Trophoblast cell (in vitro differentiated cells and primary cell): ENCODE results near the gene ACSL1.

Experiments
- DNase-seq, 2 donors: peaks; one replicate each; pipeline ENCODE4 v3.0.0-alpha.2; 2016
- H2AFZ ChIP-seq: 2 replicates; pipeline ENCODE4 v1.6.1; 2013; ENCODE audit warnings: low read length, moderate library complexity, mild to moderate bottlenecking; ENCODE audit not compliant: insufficient read depth, poor library complexity
- H2AK5ac ChIP-seq: 2 replicates; pipeline ENCODE4 v1.6.1; 2013; ENCODE audit warnings: mild to moderate bottlenecking, low read length
- H2BK120ac ChIP-seq: 2 replicates; pipeline ENCODE4 v1.6.1; 2013; ENCODE audit warnings: low read length, mild to moderate bottlenecking, moderate library complexity; ENCODE audit not compliant: insufficient read depth, poor library complexity
- H2BK12ac ChIP-seq: 2 replicates; pipeline ENCODE4 v1.6.1; 2013; ENCODE audit warnings: mild to moderate bottlenecking, low read length, moderate library complexity
- H2BK5ac ChIP-seq: 2 replicates; pipeline ENCODE4 v1.6.1; 2013; ENCODE audit warnings: low read length, low read depth, moderate library complexity, mild to moderate bottlenecking; ENCODE audit not compliant: poor library complexity
- H3K14ac ChIP-seq: 2 replicates; pipeline ENCODE4 v1.6.1; 2013; ENCODE audit warnings: mild to moderate bottlenecking, low read length
- H3K18ac ChIP-seq: 2 replicates; pipeline ENCODE4 v1.6.1; 2013; ENCODE audit warnings: mild to moderate bottlenecking, low read length
- H3K23ac ChIP-seq: 2 replicates; pipeline ENCODE4 v1.6.1; 2013; ENCODE audit warnings: low read length
- H3K27ac ChIP-seq: 2 replicates; pipeline ENCODE4 v1.5.1; 2013; ENCODE audit warnings: low read depth, mild to moderate bottlenecking, inconsistent platforms, low read length, moderate library complexity
- H3K27me3 ChIP-seq: 2 replicates; pipeline ENCODE4 v1.6.1; 2013; ENCODE audit warnings: inconsistent platforms, mild to moderate bottlenecking, low read length, moderate library complexity; ENCODE audit not compliant: insufficient read depth
- H3K36me3 ChIP-seq, 2 experiments: 1 replicate in 1 of 2; 2 replicates in 1 of 2; pipeline ENCODE4 v1.6.1; 2013; ENCODE audit warnings: low read length in 2 of 2, mild to moderate bottlenecking in 2 of 2, moderate library complexity in 1 of 2; ENCODE audit not compliant: insufficient read depth in 2 of 2, control insufficient read depth in 1 of 2
- H3K4ac ChIP-seq: 2 replicates; pipeline ENCODE4 v1.6.1; 2013; ENCODE audit warnings: low read depth, mild to moderate bottlenecking, low read length, moderate library complexity
- H3K4me1 ChIP-seq, 2 experiments: 1 replicate in 1 of 2; 2 replicates in 1 of 2; pipeline ENCODE4 v1.6.1; 2013; ENCODE audit warnings: low read length in 2 of 2, mild to moderate bottlenecking in 2 of 2, moderate library complexity in 1 of 2; ENCODE audit not compliant: insufficient read depth in 2 of 2, control insufficient read depth in 1 of 2
- H3K4me2 ChIP-seq: 2 replicates; pipeline ENCODE4 v1.6.1; 2013; ENCODE audit warnings: inconsistent platforms, mild to moderate bottlenecking, low read length, moderate library complexity
- H3K4me3 ChIP-seq: 2 replicates; pipeline ENCODE4 v1.5.1; 2013; ENCODE audit warnings: mild to moderate bottlenecking, low read depth, low read length, inconsistent platforms
- H3K79me1 ChIP-seq: one replicate; pipeline ENCODE4 v1.6.1; 2013; ENCODE audit warnings: low read length
- H3K79me2 ChIP-seq: 2 replicates; pipeline ENCODE4 v1.6.1; 2013; ENCODE audit warnings: low read length, mild to moderate bottlenecking; ENCODE audit not compliant: control insufficient read depth, insufficient read depth, poor library complexity
- H3K9ac ChIP-seq: 2 replicates; pipeline ENCODE4 v1.6.1; 2013; ENCODE audit warnings: mild to moderate bottlenecking, low read length
- H3K9me3 ChIP-seq: 2 replicates; pipeline ENCODE4 v1.6.1; 2013; ENCODE audit warnings: low read depth, mild to moderate bottlenecking, control low read depth, inconsistent platforms, low read length; ENCODE audit not compliant: insufficient read depth
- H4K12ac ChIP-seq: 2 replicates; pipeline ENCODE4 v1.6.1; 2013; ENCODE audit warnings: low read depth, mild to moderate bottlenecking, low read length, moderate library complexity
- H4K8ac ChIP-seq: 2 replicates; pipeline ENCODE4 v1.6.1; 2013; ENCODE audit warnings: low read depth, mild to moderate bottlenecking, low read length, moderate library complexity
- H4K91ac ChIP-seq: one replicate; pipeline ENCODE4 v1.6.1; 2013; ENCODE audit warnings: low read depth, mild to moderate bottlenecking, low read length, moderate library complexity
- WGBS: extraction: QIAGEN DNeasy Blood & Tissue Kit; methylation state at CpG from one replicate; pipeline ENCODE4 v1.1.7; 2013; ENCODE audit warnings: missing lambda C conversion rate; ENCODE audit not compliant: insufficient read length, insufficient coverage; ENCODE audit errors: extremely low coverage; 5-methylcytosine and 5-hydroxymethylcytosine counted together

ACSL1 gene

DNA sequence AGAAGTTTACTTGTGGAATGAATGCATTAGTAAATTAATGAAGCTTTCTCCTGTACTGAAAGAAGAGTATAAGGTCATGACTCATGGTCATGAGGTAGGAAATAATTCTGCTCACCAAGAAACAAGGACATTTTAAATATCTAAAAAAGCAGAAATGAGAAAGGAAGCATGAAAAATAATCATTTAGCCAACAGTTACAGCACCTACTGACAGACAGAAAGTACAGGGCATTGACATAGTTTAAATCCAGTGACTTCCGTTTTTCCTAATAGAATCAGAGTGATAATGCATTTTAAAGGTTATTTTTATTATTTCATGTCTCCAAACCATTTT is 30.5 kb upstream of the ACSL1 start:
- Histone ChIP-seq H3K4me3 (no peak overlapping the region), H3K18ac (no peak overlapping the region), H4K8ac (no peak overlapping the region)

DNA sequence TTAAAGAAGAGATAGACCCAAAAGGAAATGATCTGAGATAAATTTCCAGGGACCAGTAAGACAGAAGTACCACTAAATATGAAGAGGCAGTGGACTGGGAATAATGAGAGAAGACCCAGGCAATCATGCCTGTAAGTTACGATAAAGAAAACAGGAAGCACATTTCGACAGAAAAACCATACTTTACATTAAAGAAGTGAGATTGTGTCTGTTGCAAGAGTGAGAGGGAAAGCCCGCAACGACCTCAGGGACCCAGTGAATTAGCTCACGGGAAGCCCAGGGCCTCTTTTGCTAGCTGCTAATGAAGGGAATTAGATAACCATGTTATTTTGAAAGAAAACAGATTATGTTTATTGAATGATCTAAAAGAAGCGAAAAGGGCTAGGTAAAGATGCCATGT is 28.9 kb upstream of the ACSL1 start:
- no peak overlapping the region for H3K18ac ChIP-seq
- no CpG with 5 or more reads among the region's 6 CpGs for WGBS

More for the DNA sequence above, 30.5 kb upstream of the ACSL1 start:
- H3K79me2 ChIP-seq, result no peaks in the 10 kb centered on the region
- no peaks in the 10 kb centered on the region for H3K9me3 ChIP-seq
- no peaks in the 10 kb centered on the region for H3K36me3 ChIP-seq
- no peak overlapping the region for H3K23ac ChIP-seq
- H2BK12ac ChIP-seq, result no peak overlapping the region
- peak in 1 of 2 donors; percentile 28 for DNase-seq
- no peak overlapping the region for H3K4ac ChIP-seq
- H3K9ac ChIP-seq, result no peak overlapping the region
- no CpG with 5 or more reads among the region's 1 CpG for WGBS
- no peak overlapping the region for H2AFZ ChIP-seq
- no peak overlapping the region for H4K12ac ChIP-seq
- no peak overlapping the region for H3K27ac ChIP-seq
- H3K79me1 ChIP-seq, result no peaks in the 10 kb centered on the region
- no peaks in the 10 kb centered on the region for H3K4me1 ChIP-seq
- no peak overlapping the region for H2AK5ac ChIP-seq
- H3K27me3 ChIP-seq, result no peaks in the 10 kb centered on the region
- no peak overlapping the region for H4K91ac ChIP-seq
- H3K4me2 ChIP-seq, result no peak overlapping the region
- H3K14ac ChIP-seq, result no peak overlapping the region
- H2BK120ac ChIP-seq, result no peak overlapping the region
- H2BK5ac ChIP-seq, result no peak overlapping the region

DNA sequence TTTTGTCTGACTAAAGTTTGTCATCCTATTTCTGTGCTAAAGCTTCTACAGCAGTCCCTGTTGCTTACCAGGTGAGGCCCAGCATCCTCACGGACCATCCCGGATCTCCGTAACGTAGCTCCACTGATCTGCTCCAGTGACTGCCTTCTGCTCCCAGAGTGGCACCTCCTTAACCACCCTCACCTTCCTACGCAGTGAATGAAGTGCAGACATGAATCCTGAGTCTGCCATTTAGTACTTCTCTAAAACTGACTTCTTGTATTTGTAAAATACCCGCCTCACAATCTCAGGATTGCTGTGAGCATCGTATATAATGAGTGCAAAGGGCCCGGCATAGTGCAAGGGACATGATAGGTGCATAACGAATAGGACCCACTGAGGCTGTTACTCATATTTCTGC is 27.7 kb upstream of the ACSL1 start:
- DNase-seq, result no peak
- Histone ChIP-seq H3K79me1 (no peaks in the 10 kb centered on the region), H4K8ac (no peak overlapping the region)

More for the DNA sequence above, 28.9 kb upstream of the ACSL1 start:
- Histone ChIP-seq H2AK5ac (no peak overlapping the region), H4K12ac (no peak overlapping the region), H2BK5ac (no peak overlapping the region), H3K23ac (no peak overlapping the region), H3K79me2 (no peaks in the 10 kb centered on the region), H3K9ac (no peak overlapping the region), H4K8ac (no peak overlapping the region), H3K27ac (no peak overlapping the region), H2AFZ (no peak overlapping the region), H3K4me2 (no peak overlapping the region), H2BK120ac (no peak overlapping the region), H2BK12ac (no peak overlapping the region), H3K27me3 (no peaks in the 10 kb centered on the region), H3K4ac (no peak overlapping the region), H3K4me1 (no peaks in the 10 kb centered on the region), H3K9me3 (peaks cover 2% of the 10 kb centered on the region), H3K4me3 (no peak overlapping the region), H3K79me1 (no peaks in the 10 kb centered on the region), H3K14ac (no peak overlapping the region), H3K36me3 (no peaks in the 10 kb centered on the region), H4K91ac (no peak overlapping the region)
- DNase-seq, result peak in 1 of 2 donors; percentile 30

DNA sequence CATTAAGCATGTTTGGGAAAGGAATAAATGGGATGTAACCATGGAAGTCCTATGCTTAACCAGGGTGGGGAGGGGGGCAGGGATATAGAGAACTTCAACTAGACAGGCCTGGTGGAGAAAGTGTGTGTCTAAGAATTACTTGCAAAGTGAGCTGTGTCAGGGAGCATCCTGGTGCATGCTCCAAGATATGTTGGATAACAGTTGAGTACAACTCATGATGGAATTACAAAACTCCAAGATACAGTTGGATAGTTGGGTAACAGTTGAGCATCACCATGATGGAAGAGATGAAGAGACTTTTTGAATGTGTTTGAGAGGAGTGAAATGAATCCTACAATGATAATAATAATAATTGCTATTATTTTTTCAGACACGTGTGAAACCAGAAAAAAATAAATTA is 26.1 kb upstream of the ACSL1 start:
- no peak overlapping the region for H3K4me3 ChIP-seq
- H2AFZ ChIP-seq, result no peak overlapping the region
- no peak overlapping the region for H3K18ac ChIP-seq
- no peak overlapping the region for H3K14ac ChIP-seq
- no peak overlapping the region for H3K27ac ChIP-seq
- H3K27me3 ChIP-seq, result peaks cover 2% of the 10 kb centered on the region
- H4K91ac ChIP-seq, result no peak overlapping the region
- H3K4me2 ChIP-seq, result no peak overlapping the region
- no peaks in the 10 kb centered on the region for H3K36me3 ChIP-seq
- no CpG with 5 or more reads among the region's 1 CpG for WGBS
- no peak overlapping the region for H4K12ac ChIP-seq
- no peak overlapping the region for H3K4ac ChIP-seq
- H2BK5ac ChIP-seq, result no peak overlapping the region
- no peak overlapping the region for H2BK12ac ChIP-seq
- no peaks in the 10 kb centered on the region for H3K4me1 ChIP-seq
- H3K79me1 ChIP-seq, result no peaks in the 10 kb centered on the region
- H3K9ac ChIP-seq, result no peak overlapping the region
- peaks cover 2% of the 10 kb centered on the region for H3K9me3 ChIP-seq
- H2AK5ac ChIP-seq, result no peak overlapping the region
- no peak overlapping the region for H2BK120ac ChIP-seq
- H3K79me2 ChIP-seq, result no peaks in the 10 kb centered on the region
- H4K8ac ChIP-seq, result no peak overlapping the region
- DNase-seq, result no peak
- H3K23ac ChIP-seq, result no peak overlapping the region

More for the DNA sequence above, 27.7 kb upstream of the ACSL1 start:
- Histone ChIP-seq H2BK12ac (no peak overlapping the region), H3K27me3 (no peaks in the 10 kb centered on the region), H2AK5ac (no peak overlapping the region), H3K4me3 (no peak overlapping the region), H3K4me2 (no peak overlapping the region), H3K23ac (no peak overlapping the region), H3K14ac (no peak overlapping the region), H3K27ac (no peak overlapping the region), H2AFZ (no peak overlapping the region), H3K9ac (no peak overlapping the region), H4K91ac (no peak overlapping the region), H3K9me3 (peaks cover 2% of the 10 kb centered on the region), H3K18ac (no peak overlapping the region), H4K12ac (no peak overlapping the region), H3K79me2 (no peaks in the 10 kb centered on the region), H2BK5ac (no peak overlapping the region), H3K4me1 (no peaks in the 10 kb centered on the region), H2BK120ac (no peak overlapping the region), H3K4ac (no peak overlapping the region), H3K36me3 (no peaks in the 10 kb centered on the region)
- no CpG with 5 or more reads among the region's 9 CpGs for WGBS
